Measurements from ENCODE around the gene EVC2.

EVC2 gene, protein sequence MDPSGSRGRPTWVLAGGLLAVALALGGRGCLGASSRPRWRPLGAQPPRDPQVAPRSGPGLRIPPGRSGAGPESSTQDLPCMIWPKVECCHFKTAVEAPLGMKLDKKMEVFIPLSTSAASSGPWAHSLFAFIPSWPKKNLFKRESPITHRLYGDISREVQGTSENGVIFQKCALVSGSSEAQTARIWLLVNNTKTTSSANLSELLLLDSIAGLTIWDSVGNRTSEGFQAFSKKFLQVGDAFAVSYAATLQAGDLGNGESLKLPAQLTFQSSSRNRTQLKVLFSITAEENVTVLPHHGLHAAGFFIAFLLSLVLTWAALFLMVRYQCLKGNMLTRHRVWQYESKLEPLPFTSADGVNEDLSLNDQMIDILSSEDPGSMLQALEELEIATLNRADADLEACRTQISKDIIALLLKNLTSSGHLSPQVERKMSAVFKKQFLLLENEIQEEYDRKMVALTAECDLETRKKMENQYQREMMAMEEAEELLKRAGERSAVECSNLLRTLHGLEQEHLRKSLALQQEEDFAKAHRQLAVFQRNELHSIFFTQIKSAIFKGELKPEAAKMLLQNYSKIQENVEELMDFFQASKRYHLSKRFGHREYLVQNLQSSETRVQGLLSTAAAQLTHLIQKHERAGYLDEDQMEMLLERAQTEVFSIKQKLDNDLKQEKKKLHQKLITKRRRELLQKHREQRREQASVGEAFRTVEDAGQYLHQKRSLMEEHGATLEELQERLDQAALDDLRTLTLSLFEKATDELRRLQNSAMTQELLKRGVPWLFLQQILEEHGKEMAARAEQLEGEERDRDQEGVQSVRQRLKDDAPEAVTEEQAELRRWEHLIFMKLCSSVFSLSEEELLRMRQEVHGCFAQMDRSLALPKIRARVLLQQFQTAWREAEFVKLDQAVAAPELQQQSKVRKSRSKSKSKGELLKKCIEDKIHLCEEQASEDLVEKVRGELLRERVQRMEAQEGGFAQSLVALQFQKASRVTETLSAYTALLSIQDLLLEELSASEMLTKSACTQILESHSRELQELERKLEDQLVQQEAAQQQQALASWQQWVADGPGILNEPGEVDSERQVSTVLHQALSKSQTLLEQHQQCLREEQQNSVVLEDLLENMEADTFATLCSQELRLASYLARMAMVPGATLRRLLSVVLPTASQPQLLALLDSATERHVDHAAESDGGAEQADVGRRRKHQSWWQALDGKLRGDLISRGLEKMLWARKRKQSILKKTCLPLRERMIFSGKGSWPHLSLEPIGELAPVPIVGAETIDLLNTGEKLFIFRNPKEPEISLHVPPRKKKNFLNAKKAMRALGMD

DNA sequence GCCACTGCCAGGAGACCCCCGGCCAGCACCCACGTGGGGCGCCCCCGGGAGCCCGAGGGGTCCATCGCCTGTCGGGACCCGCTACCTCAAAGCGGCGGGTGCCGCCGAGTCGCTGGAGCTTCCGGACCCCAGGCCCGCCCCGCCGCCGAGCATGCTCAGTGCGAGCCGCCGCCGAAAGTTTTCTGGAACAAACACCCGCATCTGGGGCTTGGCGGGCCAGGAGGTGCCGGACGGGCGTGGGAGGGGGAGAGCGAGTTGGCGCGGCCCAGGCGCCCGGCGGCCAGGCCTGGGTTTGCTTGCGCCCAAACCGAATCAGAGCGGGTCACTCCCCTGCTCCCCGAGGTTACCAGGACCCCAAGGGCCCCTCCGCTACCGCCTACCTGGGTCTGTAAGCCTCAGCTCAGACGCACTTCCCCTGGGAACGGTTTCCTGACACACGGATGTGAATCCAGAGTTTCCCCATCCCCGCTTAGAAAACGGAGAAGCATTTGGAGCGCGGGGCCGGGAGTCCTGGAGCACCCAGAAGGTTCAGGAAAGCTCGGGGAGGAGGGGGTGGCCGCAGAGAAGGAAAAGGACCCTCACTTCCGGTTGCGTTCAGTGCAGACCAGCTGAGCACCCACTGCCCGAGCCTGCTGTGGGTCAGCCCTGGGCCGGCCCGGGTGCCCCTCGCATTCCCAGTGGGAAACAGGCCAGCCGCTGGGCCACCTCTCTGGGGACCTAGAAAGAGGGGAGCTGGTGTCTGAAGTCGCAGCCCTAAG, at the start of gene EVC2:
EVC2 (minus strand) TSS at position 111 of the 758 bp plus-strand sequence; CDS start at position 65, 46 bp downstream.
- Histone ChIP-seq H3K9me2 (replicated peaks; ENCODE audit: insufficient read depth, low read length) (no peaks in the 10 kb centered on the region), H3F3A (ENCODE audit: insufficient read depth, low read length) (peaks cover 26% of the 10 kb centered on the region), H2AFZ (ENCODE audit: low read length) (peak within 1 kb of the TSS; percentile 75), H3K27me3 (replicated peaks; ENCODE audit: insufficient read depth, low read length) (no peaks in the 10 kb centered on the region), H3K9ac (ENCODE audit: low read length) (peak within 1 kb of the TSS; percentile 90), H3K4me1 (ENCODE audit: low read length) (peaks cover 53% of the 10 kb centered on the region), H3K79me2 (ENCODE audit: low read length) (peaks cover 50% of the 10 kb centered on the region), H3K4me3 (ENCODE audit: low read length) (peak within 1 kb of the TSS; percentile 67), H4K20me1 (ENCODE audit: insufficient read depth, low read length) (no peaks in the 10 kb centered on the region), H3K9me3 (replicated peaks; ENCODE audit: insufficient read depth, low read length) (no peaks in the 10 kb centered on the region), H3K4me2 (ENCODE audit: low read depth, low read length) (peak within 1 kb of the TSS; percentile 96), H3K36me3 (replicated peaks; ENCODE audit: insufficient read depth, low read length) (no peaks in the 10 kb centered on the region), H3K27ac (ENCODE audit: low read length) (peak within 1 kb of the TSS; percentile 63; the same call in 1 of the 2 replicates)
- TF ChIP-seq EZH2phosphoT487 (IDR thresholded peaks at IDR 0.05; ENCODE audit: low read length) = no peak
- no peak for TF ChIP-seq EZH2 (optimal IDR thresholded peaks at IDR 0.05; ENCODE audit: low read depth, low read length)
- TF ChIP-seq, protein P1, sequence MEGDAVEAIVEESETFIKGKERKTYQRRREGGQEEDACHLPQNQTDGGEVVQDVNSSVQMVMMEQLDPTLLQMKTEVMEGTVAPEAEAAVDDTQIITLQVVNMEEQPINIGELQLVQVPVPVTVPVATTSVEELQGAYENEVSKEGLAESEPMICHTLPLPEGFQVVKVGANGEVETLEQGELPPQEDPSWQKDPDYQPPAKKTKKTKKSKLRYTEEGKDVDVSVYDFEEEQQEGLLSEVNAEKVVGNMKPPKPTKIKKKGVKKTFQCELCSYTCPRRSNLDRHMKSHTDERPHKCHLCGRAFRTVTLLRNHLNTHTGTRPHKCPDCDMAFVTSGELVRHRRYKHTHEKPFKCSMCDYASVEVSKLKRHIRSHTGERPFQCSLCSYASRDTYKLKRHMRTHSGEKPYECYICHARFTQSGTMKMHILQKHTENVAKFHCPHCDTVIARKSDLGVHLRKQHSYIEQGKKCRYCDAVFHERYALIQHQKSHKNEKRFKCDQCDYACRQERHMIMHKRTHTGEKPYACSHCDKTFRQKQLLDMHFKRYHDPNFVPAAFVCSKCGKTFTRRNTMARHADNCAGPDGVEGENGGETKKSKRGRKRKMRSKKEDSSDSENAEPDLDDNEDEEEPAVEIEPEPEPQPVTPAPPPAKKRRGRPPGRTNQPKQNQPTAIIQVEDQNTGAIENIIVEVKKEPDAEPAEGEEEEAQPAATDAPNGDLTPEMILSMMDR (IDR thresholded peaks at IDR 0.05; ENCODE audit: low read length) = no peak
- peak; percentile 83 for DNase-seq

DNA sequence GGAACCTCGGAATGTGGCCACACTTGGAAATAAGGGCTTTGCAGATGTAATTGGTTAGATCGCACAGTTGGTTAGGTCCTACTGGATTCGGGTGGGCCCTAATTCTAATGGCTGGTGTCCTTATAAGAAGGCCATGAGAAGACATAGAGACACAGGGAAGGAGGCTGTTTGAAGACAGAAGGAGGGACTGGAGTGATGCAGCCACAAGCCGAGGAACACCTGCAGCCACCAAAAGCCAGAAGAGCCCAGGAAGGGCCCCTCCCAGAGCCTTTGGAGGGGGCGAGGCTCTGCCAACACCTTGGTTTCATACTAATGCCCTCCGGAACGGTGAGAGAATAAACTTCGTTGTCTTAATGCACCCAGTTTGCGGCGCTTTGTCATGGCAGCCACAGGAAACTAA, 49.6 kb upstream of the EVC2 start:
- H3K36me3 ChIP-seq (replicated peaks; ENCODE audit: insufficient read depth, low read length) = no peaks in the 10 kb centered on the region
- H3K27ac ChIP-seq (ENCODE audit: low read length) = no peak overlapping the region
- H3K9ac ChIP-seq (ENCODE audit: low read length) = no peak overlapping the region
- no peak for DNase-seq
- no peaks in the 10 kb centered on the region for H3K79me2 ChIP-seq (ENCODE audit: low read length)
- H3K4me2 ChIP-seq (ENCODE audit: low read depth, low read length) = no peak overlapping the region
- H4K20me1 ChIP-seq (ENCODE audit: insufficient read depth, low read length) = no peaks in the 10 kb centered on the region
- H3F3A ChIP-seq (ENCODE audit: insufficient read depth, low read length) = no peaks in the 10 kb centered on the region
- no peaks in the 10 kb centered on the region for H3K27me3 ChIP-seq (replicated peaks; ENCODE audit: insufficient read depth, low read length)
- no peaks in the 10 kb centered on the region for H3K9me3 ChIP-seq (replicated peaks; ENCODE audit: insufficient read depth, low read length)
- H3K4me3 ChIP-seq (ENCODE audit: low read length) = no peak overlapping the region
- H3K4me1 ChIP-seq (ENCODE audit: low read length) = no peaks in the 10 kb centered on the region
- H3K9me2 ChIP-seq (replicated peaks; ENCODE audit: insufficient read depth, low read length) = no peaks in the 10 kb centered on the region
- H2AFZ ChIP-seq (ENCODE audit: low read length) = no peak overlapping the region
- TF ChIP-seq EZH2 (optimal IDR thresholded peaks at IDR 0.05; ENCODE audit: low read depth, low read length) (no peak), EZH2phosphoT487 (IDR thresholded peaks at IDR 0.05; ENCODE audit: low read length) (no peak)
- TF ChIP-seq, protein P1 (IDR thresholded peaks at IDR 0.05; ENCODE audit: low read length) = no peak

DNA sequence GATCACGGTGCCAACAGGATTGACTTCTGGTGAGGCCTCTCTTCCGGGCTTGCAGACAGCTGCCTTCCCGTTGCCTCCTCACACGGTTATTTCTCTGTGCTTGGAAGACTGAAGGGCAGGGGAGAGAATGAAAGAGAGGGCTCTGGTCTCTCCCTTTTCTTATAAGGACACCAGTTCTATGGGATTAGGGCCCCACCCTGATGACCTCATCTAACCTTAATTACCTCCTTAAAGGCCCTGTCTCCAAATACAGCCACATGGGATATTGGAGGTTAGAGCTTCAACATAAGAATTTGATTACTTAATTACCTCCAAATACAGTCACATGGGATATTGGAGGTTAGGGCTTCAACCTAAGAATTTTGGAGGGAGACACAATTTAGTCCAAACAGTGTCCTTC, 49.2 kb upstream of the EVC2 start:
- DNase-seq = no peak
- Histone ChIP-seq H3K36me3 (replicated peaks; ENCODE audit: insufficient read depth, low read length) (no peaks in the 10 kb centered on the region), H3K27ac (ENCODE audit: low read length) (no peak overlapping the region), H3K9me3 (replicated peaks; ENCODE audit: insufficient read depth, low read length) (no peaks in the 10 kb centered on the region), H3K79me2 (ENCODE audit: low read length) (no peaks in the 10 kb centered on the region), H3K9me2 (replicated peaks; ENCODE audit: insufficient read depth, low read length) (no peaks in the 10 kb centered on the region), H3K9ac (ENCODE audit: low read length) (no peak overlapping the region), H3K4me2 (ENCODE audit: low read depth, low read length) (no peak overlapping the region), H3K4me3 (ENCODE audit: low read length) (no peak overlapping the region), H3K4me1 (ENCODE audit: low read length) (no peaks in the 10 kb centered on the region), H4K20me1 (ENCODE audit: insufficient read depth, low read length) (no peaks in the 10 kb centered on the region), H2AFZ (ENCODE audit: low read length) (no peak overlapping the region), H3F3A (ENCODE audit: insufficient read depth, low read length) (no peaks in the 10 kb centered on the region), H3K27me3 (replicated peaks; ENCODE audit: insufficient read depth, low read length) (no peaks in the 10 kb centered on the region)
- TF ChIP-seq, protein P1 (IDR thresholded peaks at IDR 0.05; ENCODE audit: low read length) = no peak
- TF ChIP-seq EZH2 (optimal IDR thresholded peaks at IDR 0.05; ENCODE audit: low read depth, low read length) (no peak), EZH2phosphoT487 (IDR thresholded peaks at IDR 0.05; ENCODE audit: low read length) (no peak)

Measured in MM.1S (cell line).